Thoracic aorta (tissue), 2 donors: ENCODE results near the gene FARP1. TPM values are rescaled to one million over a fixed set of nuclear protein-coding genes. Genes with fewer than 3 reads are reported as not detected.

ENCODE experiments used
- ATAC-seq: fragments of 150-250 bp; one replicate; pipeline ENCODE4 v1.8.0; 2017; ENCODE audit warnings: low read depth; ENCODE audit not compliant: insufficient number of reproducible peaks, low FRiP score
- DNase-seq: peaks from one replicate; pipeline ENCODE4 v3.0.0-alpha.2; 2020; ENCODE audit warnings: low spot score
- H3K27ac ChIP-seq, 2 donors: fragments of 200-600 bp; sonication (generic); 1 replicate in 1 of 2; 2 replicates in 1 of 2; pipeline ENCODE4 v1.5.1; 2016; ENCODE audit warnings: mild to moderate bottlenecking in 2 of 2, moderate library complexity in 2 of 2
- H3K27me3 ChIP-seq: fragments of 200-600 bp; sonication (generic); replicated peaks from 2 replicates; pipeline ENCODE4 v1.6.0; 2016; ENCODE audit warnings: mild to moderate bottlenecking; ENCODE audit not compliant: insufficient read depth
- H3K36me3 ChIP-seq: fragments of 200-600 bp; sonication (generic); one replicate; pipeline ENCODE4 v1.5.1; 2016
- H3K4me1 ChIP-seq, 2 donors: fragments of 200-600 bp; sonication (generic); 1 replicate in 1 of 2; 2 replicates in 1 of 2; pipeline versions ENCODE4 v1.5.1 to v1.6.0; 2016; ENCODE audit warnings: low read depth in 2 of 2, mild to moderate bottlenecking in 1 of 2; ENCODE audit not compliant: control insufficient read depth in 1 of 2
- H3K4me3 ChIP-seq: fragments of 200-600 bp; sonication (generic); 2 replicates; pipeline ENCODE4 v1.5.1; 2016; ENCODE audit warnings: mild to moderate bottlenecking
- H3K9me3 ChIP-seq: fragments of 200-600 bp; sonication (generic); 2 replicates; pipeline ENCODE4 v1.5.1; 2016
- total RNA-seq, 2 donors: library from RNA; depleted of rRNA; stranded (reverse); fragments of >200 nt; gene quantifications; one replicate each; pipeline versions ENCODE4 v1.1.0 to v1.2.3, GENCODE V29; 2016
- TF ChIP-seq, protein P1 (sequence below): fragments of 200-600 bp; sonication (generic); IDR thresholded peaks from one replicate; pipeline ENCODE4 v1.5.1; 2019; ENCODE audit warnings: antibody characterized with exemption

FARP1 gene
- total RNA-seq, 2 donors from 2014 or later, result 17.6 to 30.3 TPM

DNA sequence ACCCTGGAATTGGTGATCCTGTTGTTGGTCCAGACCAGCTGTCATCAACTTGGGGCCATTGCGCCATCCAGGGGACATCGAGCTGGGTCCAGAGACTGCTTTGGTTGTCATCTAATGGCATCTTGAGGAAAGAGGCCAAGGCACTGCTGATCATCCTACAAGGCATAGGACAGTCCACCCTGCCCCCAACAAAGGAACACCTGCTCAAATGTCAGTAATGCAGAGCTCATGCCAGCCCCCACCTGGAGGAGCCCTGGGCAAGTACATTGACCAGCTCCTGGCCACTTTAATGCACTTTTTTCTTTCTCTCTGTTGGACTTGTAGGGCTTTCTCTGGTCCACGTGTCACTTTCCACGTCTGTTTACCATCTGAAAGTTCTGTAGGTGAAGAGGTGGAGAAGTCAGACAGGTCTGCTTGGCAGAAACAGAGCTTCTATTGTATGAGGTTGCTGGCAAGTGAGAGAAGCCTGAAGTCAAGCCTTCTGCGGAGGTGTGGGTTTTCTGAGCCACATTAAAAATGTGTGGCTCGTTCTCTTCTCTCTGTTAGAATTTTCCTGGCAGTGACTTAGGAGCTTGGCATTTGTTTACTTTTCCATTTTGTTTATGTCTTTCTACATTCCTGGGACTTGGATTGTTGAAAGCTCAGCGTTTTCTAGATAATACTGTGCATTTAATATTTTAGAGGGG is 158.2 kb downstream of the FARP1 start:
- Histone ChIP-seq H3K27ac (no peak overlapping the region), H3K36me3 (no peaks in the 10 kb centered on the region), H3K27me3 (no peaks in the 10 kb centered on the region), H3K4me1 (peaks cover 4 to 12% of the 10 kb centered on the region in 2 donors), H3K4me3 (no peak overlapping the region), H3K9me3 (no peaks in the 10 kb centered on the region)
- ATAC-seq, result no peak
- TF ChIP-seq, protein P1, sequence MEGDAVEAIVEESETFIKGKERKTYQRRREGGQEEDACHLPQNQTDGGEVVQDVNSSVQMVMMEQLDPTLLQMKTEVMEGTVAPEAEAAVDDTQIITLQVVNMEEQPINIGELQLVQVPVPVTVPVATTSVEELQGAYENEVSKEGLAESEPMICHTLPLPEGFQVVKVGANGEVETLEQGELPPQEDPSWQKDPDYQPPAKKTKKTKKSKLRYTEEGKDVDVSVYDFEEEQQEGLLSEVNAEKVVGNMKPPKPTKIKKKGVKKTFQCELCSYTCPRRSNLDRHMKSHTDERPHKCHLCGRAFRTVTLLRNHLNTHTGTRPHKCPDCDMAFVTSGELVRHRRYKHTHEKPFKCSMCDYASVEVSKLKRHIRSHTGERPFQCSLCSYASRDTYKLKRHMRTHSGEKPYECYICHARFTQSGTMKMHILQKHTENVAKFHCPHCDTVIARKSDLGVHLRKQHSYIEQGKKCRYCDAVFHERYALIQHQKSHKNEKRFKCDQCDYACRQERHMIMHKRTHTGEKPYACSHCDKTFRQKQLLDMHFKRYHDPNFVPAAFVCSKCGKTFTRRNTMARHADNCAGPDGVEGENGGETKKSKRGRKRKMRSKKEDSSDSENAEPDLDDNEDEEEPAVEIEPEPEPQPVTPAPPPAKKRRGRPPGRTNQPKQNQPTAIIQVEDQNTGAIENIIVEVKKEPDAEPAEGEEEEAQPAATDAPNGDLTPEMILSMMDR, result no peak
- DNase-seq, result no peak

DNA sequence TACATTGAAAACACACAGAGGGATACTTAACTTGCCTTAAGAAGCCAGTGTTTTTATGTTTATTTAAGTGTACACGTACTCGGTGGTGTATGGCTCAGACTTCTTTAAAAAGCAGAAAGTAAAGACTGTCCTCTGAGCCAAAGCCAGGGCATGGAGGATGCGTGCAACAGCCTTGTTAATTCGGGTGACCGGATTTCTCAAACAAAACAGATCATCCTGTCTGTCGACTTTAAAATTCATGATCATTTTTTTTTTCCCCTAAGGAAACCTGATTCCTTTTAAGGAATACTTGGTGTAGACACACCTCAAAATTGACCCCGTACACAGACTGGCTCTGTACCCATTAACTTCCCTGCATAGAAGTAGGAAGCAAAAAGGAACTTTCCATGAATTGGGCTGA is 158.8 kb downstream of the FARP1 start:
- H3K36me3 ChIP-seq, result no peaks in the 10 kb centered on the region
- peaks cover 4 to 12% of the 10 kb centered on the region in 2 donors for H3K4me1 ChIP-seq
- TF ChIP-seq, protein P1, result no peak
- no peak overlapping the region for H3K4me3 ChIP-seq
- no peak for ATAC-seq
- no peak for DNase-seq
- H3K27me3 ChIP-seq, result no peaks in the 10 kb centered on the region
- no peak overlapping the region for H3K27ac ChIP-seq
- H3K9me3 ChIP-seq, result no peaks in the 10 kb centered on the region

DNA sequence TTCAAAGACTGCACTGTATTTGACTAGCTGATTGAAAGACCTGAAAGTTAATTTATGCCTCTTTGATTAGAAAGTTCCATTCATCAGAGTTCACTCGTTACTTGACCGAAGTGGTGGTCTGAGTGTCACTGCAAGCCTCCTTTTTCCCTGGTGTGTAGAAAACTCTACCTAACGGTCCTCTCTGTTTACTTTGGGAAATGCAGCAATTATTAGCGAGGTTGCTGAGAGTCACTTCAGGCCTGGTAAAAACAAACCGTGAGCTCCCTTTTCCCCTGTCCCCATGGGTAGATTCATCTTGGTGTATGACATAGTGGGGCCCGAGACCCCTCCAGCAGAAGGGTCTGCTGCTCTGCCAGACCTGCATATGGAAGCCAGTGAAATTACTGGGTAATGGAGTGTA is 161.0 kb downstream of the FARP1 start:
- H3K27me3 ChIP-seq, result no peaks in the 10 kb centered on the region
- DNase-seq, result no peak
- no peaks in the 10 kb centered on the region for H3K9me3 ChIP-seq
- no peak for ATAC-seq
- TF ChIP-seq, protein P1, result no peak
- no peak overlapping the region for H3K27ac ChIP-seq
- no peaks in the 10 kb centered on the region for H3K36me3 ChIP-seq
- H3K4me3 ChIP-seq, result no peak overlapping the region
- H3K4me1 ChIP-seq, result peaks cover 4 to 12% of the 10 kb centered on the region in 2 donors

DNA sequence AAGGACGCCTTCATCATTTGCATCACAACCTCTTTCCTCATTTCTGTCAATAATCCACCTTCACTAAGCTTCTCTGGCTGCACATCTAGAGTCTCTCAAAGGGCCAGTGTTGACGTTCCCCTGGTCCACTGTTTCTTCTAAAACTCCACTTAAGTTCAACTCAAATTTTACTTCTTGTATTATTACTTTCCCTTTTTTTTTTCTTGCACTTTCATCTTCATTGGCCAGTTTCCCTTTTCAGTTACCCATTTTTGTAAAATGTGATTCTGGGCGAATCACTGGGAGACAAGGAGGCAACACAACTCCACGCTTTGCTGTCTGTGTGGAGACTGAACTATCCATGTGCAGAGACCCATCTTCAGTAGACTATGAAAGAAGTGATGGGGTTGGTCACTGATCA is 162.8 kb downstream of the FARP1 start:
- Histone ChIP-seq H3K4me1 (no peaks in the 10 kb centered on the region), H3K36me3 (no peaks in the 10 kb centered on the region), H3K4me3 (no peak overlapping the region), H3K27ac (no peak overlapping the region), H3K9me3 (no peaks in the 10 kb centered on the region), H3K27me3 (no peaks in the 10 kb centered on the region)
- TF ChIP-seq, protein P1, result no peak
- no peak for DNase-seq
- no peak for ATAC-seq

DNA sequence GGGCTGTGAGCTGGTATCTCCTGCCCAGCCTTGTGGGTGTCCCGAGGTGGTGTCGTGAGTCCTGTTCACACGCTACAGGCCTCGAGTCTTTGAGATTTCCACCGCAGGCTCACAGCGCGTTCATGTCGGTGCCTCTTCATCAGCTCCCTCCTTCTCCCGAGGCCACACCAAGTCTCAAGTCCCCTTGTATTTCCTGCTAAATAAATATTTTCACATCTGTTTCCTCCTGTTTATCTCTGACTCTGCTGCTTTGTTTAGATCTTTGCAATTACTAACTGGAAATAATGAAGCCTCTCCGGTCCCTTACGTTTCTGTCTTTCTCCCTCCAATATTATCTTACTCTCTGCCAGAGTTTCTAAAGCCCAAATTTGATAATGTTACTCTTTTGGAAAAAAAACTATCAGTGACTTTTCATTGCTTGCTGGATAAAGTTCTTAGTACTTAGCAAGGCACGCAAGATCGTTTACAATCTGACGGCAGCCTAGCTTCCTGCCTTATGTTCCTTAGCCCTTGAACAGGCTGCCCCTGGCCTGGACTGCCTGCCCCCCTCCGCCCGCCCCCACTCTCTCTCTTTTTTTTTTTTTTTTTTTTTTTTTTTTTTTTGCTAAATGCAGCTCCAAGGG is 164.7 kb downstream of the FARP1 start:
- Histone ChIP-seq H3K4me1 (no peaks in the 10 kb centered on the region), H3K27me3 (no peaks in the 10 kb centered on the region), H3K9me3 (no peaks in the 10 kb centered on the region), H3K36me3 (no peaks in the 10 kb centered on the region), H3K4me3 (no peak overlapping the region), H3K27ac (no peak overlapping the region)
- DNase-seq (no peak), ATAC-seq (no peak)
- TF ChIP-seq, protein P1, result no peak
